Kidney capillary endothelial cell (primary cell): ENCODE results near the gene FAM89A.
A peak's percentile ranks its signal among the peaks of the same experiment; 100 is the strongest.
"Not testable (repeated sequence)": the region's sequence is repeated elsewhere in the genome, so short reads cannot be mapped to it uniquely, and the experiment has no call there.

Source experiments
- DNase-seq: peaks from one replicate; pipeline ENCODE4 v3.0.0-alpha.2; 2018; ENCODE audit warnings: low spot score

The FAM89A gene

DNA sequence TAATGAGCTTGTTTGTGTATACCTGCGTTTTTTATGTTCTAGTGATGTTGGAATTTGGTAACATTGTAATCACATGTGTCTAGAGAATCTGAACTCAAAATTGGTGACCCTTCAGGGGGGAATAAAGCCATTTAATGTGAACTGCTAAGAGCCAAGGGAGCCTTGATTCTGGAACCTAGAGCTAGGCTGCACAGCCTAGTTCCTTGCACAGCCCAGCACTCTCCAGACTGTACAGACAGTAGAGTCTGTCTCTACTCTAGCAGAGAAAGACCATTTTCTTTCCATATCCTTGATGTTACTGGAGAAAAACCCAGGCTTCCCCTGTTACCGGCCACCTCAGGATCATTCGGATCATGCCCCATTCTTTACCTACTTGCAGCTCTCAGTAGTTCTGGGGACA is 52.6 kb downstream of the FAM89A start:
- no peak for DNase-seq

DNA sequence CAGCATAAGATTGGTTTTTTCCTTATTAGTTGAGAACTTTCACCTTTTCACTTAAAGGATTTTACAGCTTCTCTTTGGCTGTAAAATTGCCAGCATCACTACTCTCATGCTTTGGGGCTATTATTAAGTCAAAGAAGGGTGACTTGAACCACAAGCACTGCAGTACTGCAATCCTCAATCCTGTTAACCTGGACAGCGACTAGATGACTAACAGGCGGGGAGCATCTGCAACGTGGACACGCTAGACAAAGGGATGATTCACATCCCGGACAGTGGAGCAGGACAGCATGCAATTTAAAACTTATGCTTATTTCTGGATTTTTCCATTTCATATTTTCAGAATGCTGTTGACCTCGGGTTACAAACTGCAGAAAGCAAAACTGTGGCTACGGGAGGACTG is 53.1 kb downstream of the FAM89A start:
- no peak for DNase-seq

GRCh38 chr1:230985711-230986110 is 54.3 kb downstream of the FAM89A start:
- DNase-seq, result no peak

- not testable (repeated sequence) for DNase-seq
Measured at GRCh38 chr1:230984622-230985515, 55.2 kb downstream of the FAM89A start.

DNA sequence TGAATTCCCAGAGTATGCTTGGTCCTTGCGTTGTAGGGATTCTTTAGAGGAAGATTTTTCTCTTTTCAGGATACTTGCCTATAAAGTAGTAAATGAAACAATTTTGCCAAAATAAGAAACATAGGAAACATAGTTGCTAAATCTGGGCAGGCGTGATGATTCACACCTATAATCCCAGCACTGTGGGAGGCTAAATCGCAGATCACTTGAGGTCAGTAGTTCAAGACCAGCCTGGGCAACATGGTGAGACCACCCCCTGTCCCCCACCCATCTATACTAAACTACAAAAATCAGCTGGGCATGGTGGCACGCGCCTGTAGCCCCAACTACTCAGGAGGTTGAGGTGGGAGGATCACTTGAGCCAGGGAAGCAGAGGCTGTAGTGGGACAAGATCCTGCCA is 56.2 kb downstream of the FAM89A start:
- no peak for DNase-seq

GRCh38 chr1:230982696-230983095 is 57.4 kb downstream of the FAM89A start:
- no peak for DNase-seq

DNA sequence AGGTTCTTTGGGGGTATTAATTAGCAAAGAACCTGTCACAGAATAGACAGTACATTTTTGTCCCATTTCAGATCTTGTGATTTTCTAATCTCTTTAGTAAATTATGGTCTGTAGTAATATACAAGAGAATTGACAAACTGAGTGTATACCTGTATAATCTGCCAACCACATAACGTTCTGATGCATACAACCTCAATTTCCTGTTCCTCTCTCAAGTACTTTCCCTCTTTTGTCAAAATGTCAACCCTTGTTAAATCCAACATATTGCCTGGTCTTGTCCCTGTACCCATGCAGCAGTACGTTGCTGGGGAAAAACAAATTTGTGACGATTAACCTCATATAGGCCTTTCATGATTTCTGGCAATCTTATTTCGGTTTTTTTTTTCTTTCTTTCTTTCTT is 60.1 kb downstream of the FAM89A start:
- DNase-seq, result no peak

GRCh38 chr1:230979389-230979716 is 60.7 kb downstream of the FAM89A start:
- DNase-seq, result no peak

- peak; percentile 86 for DNase-seq
Measured at GRCh38 chr1:230978491-230979388, 61.3 kb downstream of the FAM89A start, which contains the start of the genes ARV1 and TTC13. TSS of gene ARV1 (plus strand) at chr1:230979094. CDS start at chr1:230979106, 12 bp downstream. TSS of gene TTC13 (minus strand) at chr1:230978861. CDS start at chr1:230978830, 31 bp downstream.

- peak; percentile 42 for DNase-seq
Measured at GRCh38 chr1:230977761-230978490, 62.1 kb downstream of the FAM89A start.

DNA sequence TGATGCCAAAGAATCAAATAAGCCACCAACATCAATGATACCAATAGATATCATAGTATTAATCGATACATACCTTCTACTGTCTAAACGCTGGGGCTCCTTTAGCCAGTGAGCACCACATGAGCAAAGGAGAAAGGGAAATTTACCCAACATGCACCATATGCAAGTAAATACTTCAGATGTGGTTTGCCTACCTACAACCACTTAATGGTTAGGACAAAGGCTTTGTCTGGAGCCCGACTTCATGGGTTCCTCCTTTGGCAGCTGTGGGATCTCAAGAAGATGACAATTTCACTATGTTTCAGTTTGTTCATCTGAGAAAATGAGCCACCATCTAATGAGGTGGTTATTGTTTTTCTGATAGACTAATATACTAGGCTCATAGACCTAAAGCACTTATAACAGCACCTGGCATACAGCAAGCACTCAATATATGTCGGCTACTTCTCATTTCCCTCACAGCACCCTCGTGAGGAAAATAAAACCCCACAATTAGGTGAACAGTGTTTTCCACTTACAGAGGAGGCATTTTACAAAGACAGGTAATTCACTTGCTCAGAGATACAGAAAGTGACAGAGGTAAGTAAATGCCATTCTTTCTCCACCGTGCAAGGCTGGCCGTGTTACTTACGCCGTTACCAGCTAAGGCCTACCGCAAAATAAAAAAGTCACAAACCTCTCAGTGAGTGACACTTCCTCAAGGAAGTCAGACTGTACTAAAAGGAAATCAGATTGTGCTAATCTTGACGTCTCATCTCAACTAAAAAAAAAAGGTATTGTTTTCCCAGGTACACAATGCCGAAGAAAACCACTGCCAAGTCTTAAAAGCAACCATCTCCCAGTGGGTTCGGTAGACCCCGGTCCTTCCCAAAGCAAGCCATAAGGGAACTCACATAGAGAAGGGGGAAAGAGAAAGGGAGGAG is 63.0 kb downstream of the FAM89A start:
- DNase-seq, result no peak

DNA sequence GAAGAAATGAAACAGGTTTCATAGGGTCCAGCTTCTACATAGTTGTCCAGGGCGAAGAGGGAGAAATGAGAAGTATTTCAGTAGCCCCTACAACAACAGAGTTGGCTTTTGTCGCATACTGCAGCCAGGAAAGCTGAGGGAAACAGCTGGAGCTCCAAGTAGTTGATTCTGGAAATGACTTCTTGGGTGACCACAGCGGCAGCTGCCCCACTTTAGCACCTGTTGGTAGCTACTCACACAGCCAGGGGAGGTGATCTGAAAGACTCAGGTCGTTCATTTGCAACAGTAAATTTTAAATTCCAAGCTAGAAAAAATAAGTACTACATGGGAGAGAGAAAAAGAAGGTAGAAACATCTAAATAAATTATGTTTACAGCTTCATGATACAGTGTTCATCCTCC is 63.7 kb downstream of the FAM89A start:
- DNase-seq, result no peak

GRCh38 chr1:230975636-230976035 is 64.4 kb downstream of the FAM89A start:
- no peak for DNase-seq

DNA sequence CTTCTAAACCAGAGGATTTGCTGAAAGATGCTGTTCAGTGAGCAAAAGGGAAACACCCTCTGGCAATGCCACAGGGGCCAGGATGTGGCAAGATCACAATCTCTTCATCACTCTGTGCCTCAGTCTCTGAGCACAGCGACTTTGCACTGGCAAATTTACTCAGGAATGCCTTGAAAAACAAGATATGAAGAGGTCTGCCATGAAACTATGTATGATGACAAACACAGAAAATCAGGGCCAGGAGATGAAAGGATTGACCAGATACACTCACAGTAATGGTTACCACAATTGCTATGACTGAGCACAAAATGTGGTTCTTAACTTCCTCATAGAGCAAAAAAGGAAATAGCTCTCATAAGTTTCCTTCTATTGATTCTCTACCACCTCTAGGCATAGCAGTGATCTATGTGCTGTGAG is 67.2 kb downstream of the FAM89A start:
- no peak for DNase-seq

- DNase-seq, result no peak
Measured at GRCh38 chr1:230971771-230972170, 68.3 kb downstream of the FAM89A start.

- DNase-seq, result no peak
Measured at GRCh38 chr1:230970432-230970831, 69.6 kb downstream of the FAM89A start.
